PC-9 (cell line): ENCODE results near the gene KCNQ5.

Experiments
- CTCF ChIP-seq: fragments of 200-600 bp; sonication (generic); conservative IDR thresholded peaks from 2 replicates; pipeline ENCODE4 v1.6.1; 2017; ENCODE audit warnings: mixed run types, antibody characterized with exemption, mild to moderate bottlenecking, moderate library complexity
- EZH2 ChIP-seq: fragments of 200-600 bp; sonication (generic); IDR thresholded peaks from 2 replicates; pipeline ENCODE4 v1.8.0; 2017; ENCODE audit warnings: antibody characterized with exemption, low read depth

GRCh38 chr6:72689107-72689954 is 67.5 kb downstream of the KCNQ5 start:
- TF ChIP-seq CTCF, result no peak
- no peak for TF ChIP-seq EZH2
